ENCODE measurements around the gene IRGQ. TPM values are rescaled to one million over a fixed set of nuclear protein-coding genes. Genes with fewer than 3 reads are reported as not detected.
"Not testable (repeated sequence)": the region's sequence is repeated elsewhere in the genome, so short reads cannot be mapped to it uniquely, and the experiment has no call there.

The IRGQ gene, protein sequence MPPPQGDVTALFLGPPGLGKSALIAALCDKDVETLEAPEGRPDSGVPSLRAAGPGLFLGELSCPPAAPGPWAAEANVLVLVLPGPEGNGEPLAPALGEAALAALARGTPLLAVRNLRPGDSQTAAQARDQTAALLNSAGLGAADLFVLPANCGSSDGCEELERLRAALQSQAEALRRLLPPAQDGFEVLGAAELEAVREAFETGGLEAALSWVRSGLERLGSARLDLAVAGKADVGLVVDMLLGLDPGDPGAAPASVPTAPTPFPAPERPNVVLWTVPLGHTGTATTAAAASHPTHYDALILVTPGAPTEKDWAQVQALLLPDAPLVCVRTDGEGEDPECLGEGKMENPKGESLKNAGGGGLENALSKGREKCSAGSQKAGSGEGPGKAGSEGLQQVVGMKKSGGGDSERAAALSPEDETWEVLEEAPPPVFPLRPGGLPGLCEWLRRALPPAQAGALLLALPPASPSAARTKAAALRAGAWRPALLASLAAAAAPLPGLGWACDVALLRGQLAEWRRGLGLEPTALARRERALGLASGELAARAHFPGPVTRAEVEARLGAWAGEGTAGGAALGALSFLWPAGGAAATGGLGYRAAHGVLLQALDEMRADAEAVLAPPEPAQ
- 12.4 TPM for polyA plus RNA-seq (ENCODE audit: insufficient read length)

DNA sequence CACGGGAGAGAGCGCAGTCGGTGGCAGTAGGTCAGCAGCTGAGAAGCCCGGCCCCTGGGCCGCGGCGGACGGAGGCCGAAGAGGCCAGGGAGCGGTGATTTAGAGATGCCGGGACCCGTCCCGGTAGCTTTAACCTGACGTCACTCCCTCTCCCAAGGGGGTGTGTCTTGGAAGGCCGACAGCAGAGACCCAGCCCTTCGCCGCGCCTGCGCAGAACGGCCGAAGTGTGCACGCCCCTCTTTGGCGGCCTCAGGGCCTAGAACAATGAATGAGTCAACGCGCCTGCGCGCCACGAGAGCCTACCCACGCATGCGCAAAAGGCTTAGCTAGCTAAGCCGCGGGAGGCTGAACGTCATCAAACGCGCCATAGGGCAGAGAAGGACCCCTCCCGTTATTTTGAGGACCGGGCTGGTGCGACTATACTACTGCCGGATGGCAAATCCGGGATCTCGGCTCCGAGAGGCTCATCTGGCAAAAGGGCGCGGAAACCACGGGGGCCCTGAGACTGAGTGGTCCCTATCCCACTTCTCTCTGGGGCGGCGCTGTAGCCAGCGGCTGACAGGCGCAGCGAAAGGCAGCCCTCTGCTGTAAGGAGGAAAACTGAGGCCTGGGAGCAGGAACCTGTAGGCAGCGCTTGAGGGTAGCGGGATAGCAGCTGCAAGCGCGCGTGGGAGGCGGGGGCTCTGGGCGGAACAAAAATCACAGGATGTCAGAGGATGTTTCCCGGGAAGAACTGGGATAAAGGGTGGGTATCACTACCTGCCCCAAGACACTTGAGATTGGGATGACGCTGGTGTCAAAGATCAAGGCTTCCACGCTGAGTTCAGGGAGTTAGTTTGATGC lies at the start of gene IRGQ, which contains the start of gene ZNF576:
Gene IRGQ (minus strand): TSS at position 136 of the 843 bp plus-strand sequence. CDS start 796 bp downstream, outside the sequence.
Gene ZNF576 (plus strand): TSS at position 597 of the 843 bp plus-strand sequence. CDS start 514 bp downstream, outside the sequence.
- DNase-seq (ENCODE audit: low read depth), result peak; percentile 99

DNA sequence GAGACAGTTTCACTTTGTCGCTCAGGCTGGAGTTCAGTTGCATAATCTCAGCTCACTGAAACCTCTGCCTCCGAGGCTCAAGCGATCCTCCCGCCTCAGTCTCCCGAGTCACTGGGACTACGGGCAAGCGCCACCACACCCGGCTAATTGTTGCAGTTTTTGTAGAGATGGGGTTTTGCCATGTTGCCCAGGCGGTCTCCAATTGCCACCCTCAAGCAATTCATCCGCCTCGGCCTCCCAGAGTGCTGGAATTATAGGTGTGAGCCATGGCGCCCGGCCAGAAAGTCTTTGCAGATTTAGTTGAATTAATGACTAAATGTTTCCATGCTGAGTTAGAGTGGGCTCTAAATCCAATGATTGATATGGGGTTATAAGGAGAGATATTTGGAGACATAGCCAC lies 48.2 kb upstream of the IRGQ start:
- no peak for DNase-seq (ENCODE audit: low read depth)

DNA sequence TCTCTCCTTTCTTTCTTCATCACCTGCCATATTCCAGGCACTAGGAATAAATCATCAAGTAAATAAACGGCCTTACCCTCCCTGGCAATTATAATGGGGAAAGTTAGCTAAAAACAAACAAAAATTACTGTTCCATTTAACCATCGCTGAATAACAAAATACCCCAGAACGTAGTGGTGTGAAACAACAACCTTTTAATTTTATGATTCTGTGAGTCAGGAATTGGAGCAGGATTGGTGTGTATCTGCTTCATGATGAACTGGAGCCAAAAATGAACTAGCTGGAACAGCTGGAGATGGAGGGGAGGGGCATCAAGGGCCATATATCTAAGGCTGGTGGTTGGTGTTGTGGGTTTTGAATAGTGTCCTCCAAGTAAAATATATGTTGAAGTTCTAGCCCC lies 47.4 kb upstream of the IRGQ start:
- no peak for DNase-seq (ENCODE audit: low read depth)

DNA sequence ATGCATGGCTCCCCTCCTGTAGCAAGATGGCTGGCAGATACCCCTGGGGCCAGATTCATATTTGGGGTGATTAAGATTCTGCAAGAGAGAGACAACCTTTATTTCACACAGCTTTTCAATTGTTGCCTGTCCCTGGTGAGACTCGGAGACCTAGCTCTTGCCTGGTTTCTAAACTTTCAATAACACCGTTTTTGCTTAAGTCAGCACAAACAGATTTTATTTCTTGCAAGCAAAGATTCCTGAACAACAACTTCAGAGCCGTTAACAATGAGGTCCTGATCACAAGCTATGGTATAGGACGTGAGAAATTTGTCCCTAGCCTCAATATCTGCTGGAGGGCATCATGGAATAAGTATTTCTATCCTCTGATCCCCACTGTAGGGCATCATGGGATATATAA lies 46.6 kb upstream of the IRGQ start:
- no peak for DNase-seq (ENCODE audit: low read depth)

DNA sequence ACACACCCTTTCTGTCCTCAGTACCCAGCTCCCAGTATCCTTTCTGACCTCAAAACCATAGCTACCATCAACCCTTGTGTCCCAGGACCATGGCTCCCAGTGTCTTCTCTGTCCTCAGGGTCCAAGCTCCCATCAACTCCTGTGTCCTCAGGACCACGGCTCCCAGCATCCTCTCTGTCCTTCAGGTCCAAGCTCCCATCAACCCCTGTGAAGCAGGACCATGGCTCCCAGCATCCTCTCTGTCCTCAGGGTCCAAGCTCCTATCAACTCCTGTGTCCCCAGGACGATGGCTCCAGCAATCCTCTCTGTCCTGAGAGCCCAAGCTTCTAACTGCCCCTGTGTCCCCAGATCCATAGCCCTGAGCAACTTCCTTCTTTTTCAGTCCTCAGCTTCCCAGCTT lies 45.4 kb upstream of the IRGQ start:
- DNase-seq (ENCODE audit: low read depth), result no peak

DNA sequence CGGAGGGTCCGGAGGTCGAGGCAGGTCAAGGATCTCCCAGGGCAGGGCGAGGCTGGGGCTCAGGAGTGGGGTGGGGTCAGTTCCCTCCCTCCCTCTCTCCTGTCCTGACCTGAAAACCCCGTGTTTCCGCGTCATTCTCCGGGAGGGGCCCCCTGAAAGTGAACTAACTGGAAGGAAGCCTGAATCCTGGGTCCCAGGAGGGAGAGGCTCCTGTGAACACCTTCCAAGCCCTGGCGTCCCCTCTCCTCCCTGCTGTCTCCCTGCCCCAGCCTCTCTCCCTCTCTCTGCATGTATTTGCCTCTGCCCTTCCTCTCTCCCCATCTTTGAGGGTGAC lies 44.5 kb upstream of the IRGQ start:
- no peak for DNase-seq (ENCODE audit: low read depth)

DNA sequence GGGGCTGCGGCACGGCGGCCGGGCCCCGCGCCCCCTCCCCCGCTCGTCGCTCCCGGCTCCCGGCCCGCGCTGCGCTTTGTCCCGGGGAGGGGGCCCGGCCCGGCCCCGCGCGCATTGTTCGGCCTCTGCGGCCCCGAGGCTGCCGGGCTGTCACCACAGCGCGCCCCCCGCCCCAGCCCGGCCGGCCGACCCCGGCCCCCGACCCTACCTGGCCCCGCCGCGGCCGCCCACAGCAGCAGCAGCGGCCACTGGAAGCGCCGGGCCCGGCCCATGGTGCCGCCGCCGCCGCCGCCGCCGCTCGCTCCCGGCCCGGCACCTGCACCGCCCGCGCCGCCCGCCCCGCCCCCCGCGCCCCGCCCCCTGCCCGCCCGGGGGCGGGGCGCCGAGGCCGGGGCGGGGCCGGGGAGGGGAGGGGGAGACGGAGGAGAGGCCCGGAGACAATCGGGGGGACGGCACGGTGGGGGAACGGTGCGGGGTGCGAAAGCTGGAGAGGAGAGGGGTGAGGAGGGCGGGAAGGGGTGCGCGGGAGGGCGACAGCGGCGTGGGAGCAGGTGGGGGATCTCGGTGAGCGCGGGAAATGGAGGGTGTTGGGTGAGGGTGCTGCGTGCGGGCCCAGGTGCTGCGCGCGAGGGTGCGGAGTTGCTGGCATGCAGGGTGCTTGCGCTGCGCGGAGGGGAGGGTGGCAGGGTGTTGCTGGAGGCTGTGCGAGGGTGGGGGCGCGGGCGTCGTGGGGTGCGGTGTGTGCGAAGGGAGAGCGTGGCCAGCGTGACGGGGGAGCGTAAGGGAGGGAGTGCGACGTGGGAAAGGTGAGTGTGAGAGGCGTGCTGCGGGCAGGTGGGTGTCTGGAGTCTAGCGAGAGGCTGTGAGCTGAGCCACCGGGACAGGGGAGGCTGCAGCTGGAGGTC lies 43.8 kb upstream of the IRGQ start, which contains the start of gene CADM4:
Gene CADM4 (minus strand): TSS at position 332 of the 905 bp plus-strand sequence. CDS start 60 bp downstream, at position 272.
- DNase-seq (ENCODE audit: low read depth), result no peak

DNA sequence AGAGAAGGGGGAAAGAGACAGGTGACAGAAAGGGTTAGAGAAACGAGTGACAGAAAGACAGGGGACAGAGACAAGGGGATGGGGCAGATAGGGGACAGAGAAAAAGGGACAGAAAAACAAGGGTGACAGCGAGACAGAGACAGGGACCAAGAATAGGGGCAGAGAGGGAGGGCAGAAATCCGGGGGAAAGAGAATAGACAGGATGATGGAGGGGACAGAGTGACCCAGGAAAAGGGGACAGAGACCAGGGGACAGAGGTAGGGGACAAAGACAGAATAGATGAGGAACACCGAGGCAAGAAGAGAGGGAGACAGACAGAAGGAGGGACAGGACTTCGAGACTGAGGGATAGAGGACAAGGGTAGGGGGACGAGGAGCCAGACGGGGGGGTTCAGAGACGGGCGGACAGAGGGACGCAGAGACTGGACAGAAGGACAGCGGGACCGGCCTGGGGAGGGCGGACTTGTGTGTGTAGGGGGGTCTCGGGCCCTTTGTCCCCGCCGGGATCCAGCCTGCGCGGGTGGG lies 43.1 kb upstream of the IRGQ start:
- no peak for DNase-seq (ENCODE audit: low read depth)

DNA sequence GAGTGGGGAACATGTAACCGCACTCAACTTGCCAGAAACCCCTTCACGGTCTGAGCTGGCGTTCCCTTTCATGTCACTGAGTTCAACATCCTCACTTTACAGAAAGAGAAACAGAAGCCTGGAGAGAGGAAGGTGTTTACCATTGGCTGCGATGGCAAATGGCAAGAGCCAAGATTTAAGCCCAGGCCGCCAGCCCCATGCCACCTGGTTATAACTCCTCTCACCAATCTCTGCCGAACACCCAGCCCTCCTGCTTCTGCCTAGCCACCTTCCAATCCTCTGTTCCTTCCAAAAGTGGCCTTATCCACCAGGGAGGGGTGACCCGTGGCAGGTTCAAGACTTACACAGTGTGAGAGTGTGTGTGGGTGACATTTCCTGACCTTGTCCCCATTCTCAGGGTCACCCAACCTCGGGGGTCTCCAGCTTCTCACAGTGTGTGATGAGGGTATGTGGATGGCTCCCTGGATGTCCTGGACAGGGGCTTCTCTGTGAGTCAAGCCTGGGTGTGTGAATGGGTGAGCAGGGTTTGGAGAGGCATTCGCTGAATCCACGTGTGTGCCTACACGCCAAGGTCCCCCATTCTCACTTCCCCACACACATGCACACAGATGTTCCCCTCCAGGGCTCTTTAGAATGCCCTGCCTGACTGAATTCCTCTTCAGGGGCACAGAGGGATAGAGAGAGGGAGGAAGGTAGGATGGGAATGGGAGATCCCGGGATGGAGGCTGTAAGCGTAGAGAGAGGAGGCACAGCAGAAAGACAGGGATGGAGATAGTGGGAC lies 42.5 kb upstream of the IRGQ start:
- no peak for DNase-seq (ENCODE audit: low read depth)

DNA sequence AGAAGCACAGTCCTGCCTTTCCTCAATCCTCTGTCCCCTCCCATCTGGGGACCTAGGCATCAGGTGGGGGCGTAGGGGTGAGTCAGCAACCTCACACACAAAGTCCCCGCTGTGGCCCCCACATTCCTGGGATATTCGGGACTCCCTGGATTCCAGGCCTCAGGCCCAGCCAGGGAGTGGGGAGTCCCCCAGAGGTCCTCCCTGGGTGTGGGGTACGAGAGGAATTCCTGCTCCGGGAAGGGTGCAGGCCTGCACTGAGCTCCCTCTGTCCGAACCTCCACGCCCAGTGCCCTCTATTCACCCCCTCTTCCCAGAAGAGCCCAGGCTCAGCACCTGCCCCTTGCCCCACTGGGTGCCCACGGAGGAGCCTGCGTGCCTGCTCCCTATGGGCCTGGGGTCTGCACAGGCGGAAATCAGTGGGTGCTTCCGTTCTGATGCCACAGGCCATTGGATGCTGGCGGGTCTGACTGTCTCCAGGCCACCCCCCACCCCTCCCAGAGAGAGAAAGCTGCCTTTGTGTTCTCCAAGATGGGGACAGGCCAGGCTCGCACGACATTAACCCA lies 40.3 kb upstream of the IRGQ start:
- DNase-seq (ENCODE audit: low read depth), result no peak

DNA sequence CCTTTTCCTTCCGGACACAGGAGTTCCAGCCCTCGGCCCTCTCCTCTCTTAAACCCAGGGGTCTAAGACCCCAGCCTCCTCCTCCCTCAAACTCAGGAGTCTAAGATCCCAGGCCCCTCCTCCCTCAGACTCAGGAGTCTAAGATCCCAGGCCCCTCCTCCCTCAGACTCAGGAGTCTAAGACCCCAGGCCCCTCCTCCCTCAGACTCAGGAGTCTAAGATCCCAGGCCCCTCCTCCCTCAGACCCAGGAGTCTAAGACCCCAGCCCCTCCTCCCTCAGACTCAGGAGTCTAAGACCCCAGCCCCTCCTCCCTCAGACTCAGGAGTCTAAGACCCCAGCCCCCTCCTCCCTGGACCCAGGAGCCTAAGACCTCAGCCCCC lies 39.6 kb upstream of the IRGQ start:
- not testable (repeated sequence) for DNase-seq (ENCODE audit: low read depth)

DNA sequence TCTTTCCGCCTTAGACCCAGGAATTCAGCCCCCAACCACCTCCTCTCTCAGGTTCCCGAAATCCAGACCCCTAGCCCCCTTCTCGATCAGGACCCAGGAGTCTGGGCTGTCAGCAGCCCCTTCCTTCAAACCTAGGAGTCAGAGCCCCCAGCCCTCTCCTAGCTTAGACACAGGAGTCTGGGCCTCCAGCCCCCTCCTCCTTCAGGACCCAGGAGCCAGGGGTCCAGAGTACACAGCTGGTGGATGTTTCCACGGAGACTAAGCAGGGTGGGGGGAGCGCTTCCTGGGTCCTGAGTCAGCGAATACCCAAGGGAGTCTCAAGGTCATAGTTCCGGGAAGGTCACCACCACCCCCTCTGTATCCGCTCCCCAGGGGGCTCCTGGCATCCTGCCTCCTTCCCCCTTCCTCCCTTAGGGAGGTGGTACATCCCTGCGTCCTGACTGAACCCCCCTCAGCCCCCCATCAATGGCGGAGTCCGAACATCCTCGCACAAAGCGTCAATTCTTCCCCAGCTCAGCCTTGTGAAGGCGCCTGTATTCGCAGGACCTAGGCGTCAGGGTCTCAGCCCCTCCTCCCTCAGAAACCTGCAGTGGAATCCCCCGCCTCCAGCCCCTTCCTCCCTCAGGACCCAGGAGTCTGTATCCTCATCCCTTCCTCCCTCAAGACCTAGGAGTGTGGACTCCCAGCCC lies 39.1 kb upstream of the IRGQ start:
- no peak for DNase-seq (ENCODE audit: low read depth)

DNA sequence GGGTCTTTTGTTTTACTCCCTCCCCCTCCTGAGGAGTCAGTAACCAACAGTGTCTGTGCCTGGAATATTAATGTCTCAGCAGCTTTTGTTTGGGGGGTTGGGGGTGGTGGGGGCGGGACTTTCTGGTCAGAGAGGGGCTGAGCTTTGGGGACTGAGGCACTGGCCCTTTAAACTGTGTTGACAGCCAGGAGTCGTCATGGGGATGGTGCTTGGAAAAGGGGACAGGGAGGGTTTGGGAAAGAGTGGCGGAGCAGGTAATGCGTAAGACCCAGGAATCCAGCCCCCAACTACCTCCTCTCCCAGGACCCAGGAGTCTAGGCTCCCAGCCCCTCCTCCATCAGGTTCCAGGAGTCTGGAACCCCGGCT lies 38.6 kb upstream of the IRGQ start:
- DNase-seq (ENCODE audit: low read depth), result no peak

DNA sequence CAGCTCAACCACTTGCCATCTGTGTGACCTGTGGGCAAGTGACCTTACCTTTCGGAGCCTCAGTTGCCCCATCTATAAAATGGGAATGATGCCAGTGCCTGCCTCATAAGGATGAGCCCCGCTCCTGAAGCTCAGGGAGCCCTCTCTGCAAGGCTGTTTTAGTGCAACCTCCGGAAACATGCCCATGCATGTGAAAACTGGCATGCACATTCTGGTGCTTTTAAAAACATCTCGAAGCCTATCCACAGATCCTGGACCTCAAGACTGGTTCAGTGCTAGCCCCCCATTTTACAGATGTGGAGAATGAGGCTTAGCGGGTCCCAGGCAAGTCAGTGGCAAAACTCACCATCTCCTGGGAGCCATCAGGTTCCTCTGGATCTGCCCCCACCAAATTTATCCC lies 38.1 kb upstream of the IRGQ start:
- DNase-seq (ENCODE audit: low read depth), result no peak

DNA sequence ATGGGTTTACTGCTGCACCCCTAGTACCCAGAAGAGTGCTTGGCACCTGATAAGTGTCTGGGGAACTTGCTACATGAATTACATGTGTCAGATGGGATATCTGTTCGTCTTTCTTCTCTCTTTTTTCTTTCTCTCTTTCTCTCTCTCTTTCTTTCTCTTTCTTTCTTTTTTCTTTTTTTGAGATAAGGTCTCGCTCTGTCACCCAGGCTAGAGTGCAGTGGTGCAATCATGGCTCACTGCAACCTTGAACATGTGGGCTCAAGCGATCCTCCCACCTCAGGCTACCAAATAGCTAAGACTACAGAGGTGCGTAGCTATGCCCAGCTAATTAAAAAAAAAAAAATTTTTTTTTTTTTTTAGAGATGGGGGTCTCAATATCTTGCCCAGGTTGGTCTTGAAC lies 37.6 kb upstream of the IRGQ start:
- no peak for DNase-seq (ENCODE audit: low read depth)

DNA sequence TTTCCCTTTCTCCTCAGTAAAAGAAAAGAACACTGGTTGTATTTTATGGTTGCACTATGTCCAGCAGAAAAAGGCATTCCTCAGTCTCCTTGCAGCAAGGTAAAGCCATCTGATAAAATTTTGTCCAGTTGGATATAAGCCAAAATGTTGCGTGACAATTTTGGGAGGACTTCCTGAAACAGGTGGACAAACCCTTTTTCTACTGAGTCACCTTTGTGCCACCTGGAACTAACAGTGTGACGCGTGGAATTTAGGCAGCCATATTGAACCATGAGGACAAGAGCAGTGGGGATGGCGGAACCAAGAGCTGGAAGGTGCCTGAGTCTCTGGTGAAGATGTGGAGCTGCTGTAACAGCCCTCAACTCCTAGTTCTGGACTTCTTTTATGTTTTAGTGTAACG lies 35.6 kb upstream of the IRGQ start:
- DNase-seq (ENCODE audit: low read depth), result no peak

DNA sequence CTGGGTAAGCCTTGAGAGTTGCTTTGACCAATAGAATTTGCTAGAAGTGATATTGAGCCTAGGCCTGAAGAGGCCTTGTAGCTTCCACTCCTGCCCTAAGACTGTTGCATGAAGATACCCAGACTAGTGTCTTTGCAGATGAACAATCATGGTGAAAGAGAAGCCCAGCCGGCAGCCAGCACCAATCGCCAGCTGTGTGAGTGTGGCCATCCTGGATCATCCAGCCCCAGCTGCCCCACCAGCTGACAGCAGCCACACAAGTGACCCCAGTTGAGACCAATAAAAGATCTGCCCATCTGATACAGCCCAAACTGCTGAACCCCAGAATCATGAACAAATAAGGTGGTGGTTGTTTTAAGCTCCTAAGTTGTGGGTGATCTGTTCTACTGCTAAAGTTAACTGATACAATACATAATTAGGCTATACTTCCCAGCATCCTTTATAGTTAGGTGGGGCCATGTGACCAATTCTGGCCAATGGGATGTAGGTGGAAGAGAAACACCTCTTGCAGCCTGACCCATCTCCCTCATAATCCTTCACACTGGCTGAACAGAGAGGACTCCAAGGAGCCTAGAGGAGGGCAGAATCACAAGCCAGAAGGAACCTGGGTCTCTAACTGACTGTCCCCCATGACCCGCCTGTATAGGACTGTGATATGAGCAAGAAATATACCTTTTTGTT lies 32.9 kb upstream of the IRGQ start:
- DNase-seq (ENCODE audit: low read depth), result no peak

DNA sequence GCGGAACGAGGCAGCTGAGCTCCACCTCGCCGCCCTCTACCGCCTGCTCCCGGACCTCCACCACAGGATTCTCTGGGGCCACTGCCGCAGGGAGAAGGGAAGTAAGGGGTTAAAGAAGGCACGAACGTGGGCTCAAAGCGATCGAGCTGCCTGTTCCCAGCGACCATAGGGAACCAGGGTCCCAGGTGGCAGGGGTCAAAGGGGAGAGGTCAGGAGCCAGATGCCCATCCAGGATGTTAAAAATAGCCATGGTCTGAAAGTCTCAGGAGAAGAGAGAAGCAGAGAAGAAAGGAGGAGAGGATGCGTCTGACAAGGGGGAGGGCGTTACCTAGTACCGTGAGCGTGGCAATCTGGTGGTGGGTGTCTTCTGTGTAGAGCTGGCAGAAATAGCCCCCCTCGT lies 30.9 kb upstream of the IRGQ start:
- DNase-seq (ENCODE audit: low read depth), result no peak

Data from forelimb muscle (tissue), 1 donor.